Thyroid gland (tissue), 4 donors: ENCODE data around the gene DYNLT1.

Source experiments
- POLR2A ChIP-seq, 2 donors: fragments of 450-650 bp; IDR thresholded peaks; one replicate each; pipeline ENCODE4 v1.6.1; 2017; ENCODE audit warnings: antibody characterized with exemption in 2 of 2, mild to moderate bottlenecking in 2 of 2, moderate library complexity in 1 of 2
- TF ChIP-seq, protein P1 (sequence below), 6 experiments: fragments of 200-600 bp in 3 of 6; fragments of 450-650 bp in 3 of 6; sonication (generic) in 3 of 6; IDR thresholded peaks; one replicate each; pipeline ENCODE4 v1.5.1; 2016 to 2019; ENCODE audit warnings: antibody characterized with exemption in 6 of 6, mild to moderate bottlenecking in 2 of 6, inconsistent platforms in 1 of 6, moderate library complexity in 1 of 6

DNA sequence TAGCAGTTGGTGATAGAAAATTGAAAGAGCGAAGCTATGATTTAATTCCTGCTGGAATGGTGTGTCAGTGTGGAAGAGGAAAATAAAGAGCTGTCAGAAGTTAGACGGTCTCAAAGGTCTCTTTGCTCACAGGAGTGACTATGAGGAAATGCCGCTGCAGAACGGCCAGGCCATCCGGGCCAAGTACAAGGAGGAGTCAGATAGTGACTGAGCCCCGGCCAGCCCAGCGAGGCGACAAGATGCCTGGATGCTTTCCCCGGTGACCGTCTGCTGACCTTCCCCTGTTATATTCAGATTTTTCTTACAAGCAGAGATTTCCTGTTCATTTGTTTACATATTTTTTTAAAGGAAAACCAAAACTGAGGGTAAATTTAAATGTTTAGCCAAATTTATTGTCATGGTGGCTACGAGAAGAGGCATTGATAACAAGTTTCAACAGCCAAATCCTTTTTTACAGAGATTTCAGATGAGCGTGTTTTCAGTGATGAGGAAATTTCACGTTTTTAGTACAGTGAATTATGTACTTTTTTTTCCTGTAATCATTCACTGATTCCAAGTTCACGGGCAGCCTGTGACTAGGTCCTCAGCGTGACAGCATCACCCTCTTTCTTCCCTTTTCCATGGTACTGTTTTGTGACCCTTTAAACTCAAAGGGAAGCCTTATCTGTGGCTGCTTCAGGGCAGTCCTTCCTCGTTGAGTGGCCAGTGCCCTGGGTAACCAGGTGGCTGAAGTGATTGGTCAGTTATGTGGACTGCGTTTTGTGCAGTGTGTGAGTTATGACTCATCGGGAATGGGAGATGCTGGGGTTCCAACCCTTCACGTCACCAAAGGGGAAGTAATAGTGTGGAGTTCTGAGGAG, 12.6 kb downstream of the DYNLT1 start:
- TF ChIP-seq, protein P1, sequence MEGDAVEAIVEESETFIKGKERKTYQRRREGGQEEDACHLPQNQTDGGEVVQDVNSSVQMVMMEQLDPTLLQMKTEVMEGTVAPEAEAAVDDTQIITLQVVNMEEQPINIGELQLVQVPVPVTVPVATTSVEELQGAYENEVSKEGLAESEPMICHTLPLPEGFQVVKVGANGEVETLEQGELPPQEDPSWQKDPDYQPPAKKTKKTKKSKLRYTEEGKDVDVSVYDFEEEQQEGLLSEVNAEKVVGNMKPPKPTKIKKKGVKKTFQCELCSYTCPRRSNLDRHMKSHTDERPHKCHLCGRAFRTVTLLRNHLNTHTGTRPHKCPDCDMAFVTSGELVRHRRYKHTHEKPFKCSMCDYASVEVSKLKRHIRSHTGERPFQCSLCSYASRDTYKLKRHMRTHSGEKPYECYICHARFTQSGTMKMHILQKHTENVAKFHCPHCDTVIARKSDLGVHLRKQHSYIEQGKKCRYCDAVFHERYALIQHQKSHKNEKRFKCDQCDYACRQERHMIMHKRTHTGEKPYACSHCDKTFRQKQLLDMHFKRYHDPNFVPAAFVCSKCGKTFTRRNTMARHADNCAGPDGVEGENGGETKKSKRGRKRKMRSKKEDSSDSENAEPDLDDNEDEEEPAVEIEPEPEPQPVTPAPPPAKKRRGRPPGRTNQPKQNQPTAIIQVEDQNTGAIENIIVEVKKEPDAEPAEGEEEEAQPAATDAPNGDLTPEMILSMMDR (IDR thresholded peaks at IDR 0.05), result no peak
- no peak for TF ChIP-seq POLR2A (IDR thresholded peaks at IDR 0.05)
